GM23338 (cell line): ENCODE results near the gene M1AP. TPM values are rescaled to one million over a fixed set of nuclear protein-coding genes. Genes with fewer than 3 reads are reported as not detected.

Experiments
- ATAC-seq: fragments of 200-7000 bp; cut with Tn5 transposase; 3 replicates; pipeline ENCODE4 v1.9.1; 2020
- DNase-seq: peaks from one replicate; pipeline ENCODE4 v3.0.0-alpha.2; 2015; ENCODE audit warnings: low spot score
- H2AFZ ChIP-seq: fragments of 200-600 bp; sonication (generic); 2 replicates; pipeline ENCODE4 v1.8.0; 2016; ENCODE audit warnings: antibody characterized with exemption, mild to moderate bottlenecking, moderate library complexity
- H3F3A ChIP-seq: fragments of 200-600 bp; sonication (generic); replicated peaks from 2 replicates; pipeline ENCODE4 v1.8.0; 2017; ENCODE audit warnings: antibody characterized with exemption, mixed run types, low read depth
- H3K27ac ChIP-seq: fragments of 200-600 bp; sonication (generic); 2 replicates; pipeline ENCODE4 v1.6.1; 2016; ENCODE audit warnings: low read depth
- H3K27me3 ChIP-seq: fragments of 200-600 bp; sonication (generic); 2 replicates; pipeline ENCODE4 v1.8.0; 2016; ENCODE audit warnings: mild to moderate bottlenecking, mixed run types, moderate library complexity; ENCODE audit not compliant: insufficient read depth
- H3K36me3 ChIP-seq: fragments of 200-600 bp; sonication (generic); 2 replicates; pipeline ENCODE4 v1.8.0; 2016; ENCODE audit warnings: mild to moderate bottlenecking; ENCODE audit not compliant: insufficient read depth
- H3K4me1 ChIP-seq: fragments of 200-600 bp; sonication (generic); 2 replicates; pipeline ENCODE4 v1.8.0; 2016; ENCODE audit warnings: mild to moderate bottlenecking, moderate library complexity; ENCODE audit not compliant: insufficient read depth
- H3K4me2 ChIP-seq: fragments of 200-600 bp; sonication (generic); 2 replicates; pipeline ENCODE4 v1.7.1; 2017; ENCODE audit warnings: mixed run types
- H3K4me3 ChIP-seq: fragments of 200-600 bp; sonication (generic); 2 replicates; pipeline ENCODE4 v1.6.1; 2016; ENCODE audit warnings: mixed run types
- H3K79me2 ChIP-seq: fragments of 200-600 bp; sonication (generic); replicated peaks from 2 replicates; pipeline ENCODE4 v1.8.0; 2017; ENCODE audit warnings: mild to moderate bottlenecking; ENCODE audit not compliant: insufficient read depth
- H3K9me2 ChIP-seq: fragments of 200-600 bp; sonication (generic); 2 replicates; pipeline ENCODE4 v1.8.0; 2017; ENCODE audit not compliant: insufficient read depth
- H4K20me1 ChIP-seq: fragments of 200-600 bp; sonication (generic); replicated peaks from 2 replicates; pipeline ENCODE4 v1.8.0; 2017; ENCODE audit warnings: mild to moderate bottlenecking; ENCODE audit not compliant: insufficient read depth
- H3K27ac Mint-ChIP-seq: 2 replicates; pipeline ENCODE4 v1.8.0; 2020; ENCODE audit warnings: inconsistent platforms, mild to moderate bottlenecking, moderate library complexity, mixed read lengths
- H3K27me3 Mint-ChIP-seq: 3 replicates; pipeline ENCODE4 v1.8.0; 2022; ENCODE audit warnings: low read depth, mild to moderate bottlenecking, moderate library complexity, mixed read lengths, inconsistent platforms; ENCODE audit not compliant: insufficient read depth, poor library complexity
- H3K36me3 Mint-ChIP-seq: 3 replicates; pipeline ENCODE4 v1.8.0; 2021; ENCODE audit warnings: low read depth, mild to moderate bottlenecking, inconsistent platforms, moderate library complexity, mixed read lengths
- H3K4me1 Mint-ChIP-seq: 3 replicates; pipeline ENCODE4 v1.8.0; 2020; ENCODE audit warnings: mild to moderate bottlenecking, inconsistent platforms, mixed read lengths
- H3K4me3 Mint-ChIP-seq: 3 replicates; pipeline ENCODE4 v1.8.0; 2021; ENCODE audit warnings: moderate library complexity, mild to moderate bottlenecking, inconsistent platforms, mixed read lengths
- H3K9me3 Mint-ChIP-seq: 3 replicates; pipeline ENCODE4 v1.8.0; 2020; ENCODE audit warnings: moderate library complexity, mild to moderate bottlenecking, inconsistent platforms, mixed read lengths
- EZH2phosphoT487 ChIP-seq: fragments of 200-600 bp; sonication (generic); IDR thresholded peaks from one replicate; pipeline ENCODE4 v1.8.1; 2018; ENCODE audit warnings: antibody characterized with exemption; ENCODE audit not compliant: unreplicated experiment
- JUNB ChIP-seq: IDR thresholded peaks from one replicate; pipeline ENCODE4 v1.6.1; 2016; ENCODE audit warnings: antibody characterized with exemption; ENCODE audit not compliant: unreplicated experiment
- NANOG ChIP-seq: IDR thresholded peaks from 2 replicates; pipeline ENCODE4 v1.6.1; 2016; ENCODE audit warnings: antibody characterized with exemption, borderline replicate concordance
- STAT1 ChIP-seq: IDR thresholded peaks from one replicate; pipeline ENCODE4 v1.6.1; 2016; ENCODE audit warnings: antibody characterized with exemption; ENCODE audit not compliant: unreplicated experiment
- ZNF114 ChIP-seq: fragments of 250-450 bp; sonication (Bioruptor Pico); IDR thresholded peaks from 2 replicates; pipeline ENCODE4 v1.5.0; 2020; ENCODE audit warnings: mild to moderate bottlenecking, moderate library complexity
- ZNF331 ChIP-seq: fragments of 250-450 bp; sonication (Bioruptor Pico); IDR thresholded peaks from 2 replicates; pipeline ENCODE4 v1.5.0; 2020; ENCODE audit warnings: low read depth, mild to moderate bottlenecking, moderate library complexity
- ZNF462 ChIP-seq: fragments of 250-450 bp; sonication (Bioruptor Pico); IDR thresholded peaks from 2 replicates; pipeline ENCODE4 v1.5.0; 2020; ENCODE audit warnings: mild to moderate bottlenecking, moderate library complexity
- polyA plus RNA-seq: library from polyadenylated mRNA; unstranded; fragments of >200 nt; fragmentation: Nextera tagmentation; extraction: Ambion mirVana; gene quantifications from 2 replicates; pipeline ENCODE4 v1.2.1, GENCODE V29; 2016
- total RNA-seq: library from RNA; depleted of rRNA; stranded (reverse); fragments of >200 nt; shearing (Covaris generic); gene quantifications from 2 replicates; pipeline ENCODE4 v1.2.3, GENCODE V29; 2014
- TF ChIP-seq, protein P1 (sequence below), 2 experiments: fragments of 200-600 bp in 1 of 2; sonication (generic) in 1 of 2; conservative IDR thresholded peaks; 2 replicates each; pipeline versions ENCODE4 v1.5.1 to v1.6.1; 2016 to 2017; ENCODE audit warnings: antibody characterized with exemption in 2 of 2, low read depth in 2 of 2, mild to moderate bottlenecking in 2 of 2, moderate library complexity in 1 of 2
- TF ChIP-seq, protein P2 (sequence below): IDR thresholded peaks from one replicate; pipeline ENCODE4 v1.6.1; 2018; ENCODE audit warnings: antibody characterized with exemption; ENCODE audit not compliant: unreplicated experiment

M1AP gene
- total and polyA plus RNA-seq, 2 experiments from 2014 or later, result 5.1 to 12.1 TPM

GRCh38 chr2:74632939-74633312 lies 15.2 kb downstream of the M1AP start:
- no peaks in the 10 kb centered on the region for H3F3A ChIP-seq
- no peaks in the 10 kb centered on the region for H3K36me3 ChIP-seq
- H3K4me3 Mint-ChIP-seq, result no peak overlapping the region
- ATAC-seq, result peak; percentile 80
- H3K4me3 ChIP-seq, result no peak overlapping the region
- H3K79me2 ChIP-seq, result no peaks in the 10 kb centered on the region
- H3K4me1 ChIP-seq, result peaks cover 10% of the 10 kb centered on the region
- no peaks in the 10 kb centered on the region for H4K20me1 ChIP-seq
- no peaks in the 10 kb centered on the region for H3K27me3 ChIP-seq
- H3K27me3 Mint-ChIP-seq, result no peaks in the 10 kb centered on the region
- peak overlapping the region; percentile 3 for H3K4me2 ChIP-seq
- H3K27ac Mint-ChIP-seq, result no peak overlapping the region
- no peak overlapping the region for H2AFZ ChIP-seq
- H3K9me2 ChIP-seq, result no peaks in the 10 kb centered on the region
- H3K9me3 Mint-ChIP-seq, result no peaks in the 10 kb centered on the region
- H3K27ac ChIP-seq, result no peak overlapping the region
- no peaks in the 10 kb centered on the region for H3K36me3 Mint-ChIP-seq
- peaks cover 17% of the 10 kb centered on the region for H3K4me1 Mint-ChIP-seq
- no peak for TF ChIP-seq STAT1
- no peak for TF ChIP-seq EZH2phosphoT487
- no peak for TF ChIP-seq JUNB
- TF ChIP-seq ZNF114 (CRISPR knock-in tag), result no peak
- no peak for TF ChIP-seq ZNF331
- TF ChIP-seq, protein P1, sequence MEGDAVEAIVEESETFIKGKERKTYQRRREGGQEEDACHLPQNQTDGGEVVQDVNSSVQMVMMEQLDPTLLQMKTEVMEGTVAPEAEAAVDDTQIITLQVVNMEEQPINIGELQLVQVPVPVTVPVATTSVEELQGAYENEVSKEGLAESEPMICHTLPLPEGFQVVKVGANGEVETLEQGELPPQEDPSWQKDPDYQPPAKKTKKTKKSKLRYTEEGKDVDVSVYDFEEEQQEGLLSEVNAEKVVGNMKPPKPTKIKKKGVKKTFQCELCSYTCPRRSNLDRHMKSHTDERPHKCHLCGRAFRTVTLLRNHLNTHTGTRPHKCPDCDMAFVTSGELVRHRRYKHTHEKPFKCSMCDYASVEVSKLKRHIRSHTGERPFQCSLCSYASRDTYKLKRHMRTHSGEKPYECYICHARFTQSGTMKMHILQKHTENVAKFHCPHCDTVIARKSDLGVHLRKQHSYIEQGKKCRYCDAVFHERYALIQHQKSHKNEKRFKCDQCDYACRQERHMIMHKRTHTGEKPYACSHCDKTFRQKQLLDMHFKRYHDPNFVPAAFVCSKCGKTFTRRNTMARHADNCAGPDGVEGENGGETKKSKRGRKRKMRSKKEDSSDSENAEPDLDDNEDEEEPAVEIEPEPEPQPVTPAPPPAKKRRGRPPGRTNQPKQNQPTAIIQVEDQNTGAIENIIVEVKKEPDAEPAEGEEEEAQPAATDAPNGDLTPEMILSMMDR (conservative IDR thresholded peaks at IDR 0.05; ENCODE audit: low read depth in 2 of 2), result no peak
- no peak for TF ChIP-seq NANOG
- TF ChIP-seq, protein P2, sequence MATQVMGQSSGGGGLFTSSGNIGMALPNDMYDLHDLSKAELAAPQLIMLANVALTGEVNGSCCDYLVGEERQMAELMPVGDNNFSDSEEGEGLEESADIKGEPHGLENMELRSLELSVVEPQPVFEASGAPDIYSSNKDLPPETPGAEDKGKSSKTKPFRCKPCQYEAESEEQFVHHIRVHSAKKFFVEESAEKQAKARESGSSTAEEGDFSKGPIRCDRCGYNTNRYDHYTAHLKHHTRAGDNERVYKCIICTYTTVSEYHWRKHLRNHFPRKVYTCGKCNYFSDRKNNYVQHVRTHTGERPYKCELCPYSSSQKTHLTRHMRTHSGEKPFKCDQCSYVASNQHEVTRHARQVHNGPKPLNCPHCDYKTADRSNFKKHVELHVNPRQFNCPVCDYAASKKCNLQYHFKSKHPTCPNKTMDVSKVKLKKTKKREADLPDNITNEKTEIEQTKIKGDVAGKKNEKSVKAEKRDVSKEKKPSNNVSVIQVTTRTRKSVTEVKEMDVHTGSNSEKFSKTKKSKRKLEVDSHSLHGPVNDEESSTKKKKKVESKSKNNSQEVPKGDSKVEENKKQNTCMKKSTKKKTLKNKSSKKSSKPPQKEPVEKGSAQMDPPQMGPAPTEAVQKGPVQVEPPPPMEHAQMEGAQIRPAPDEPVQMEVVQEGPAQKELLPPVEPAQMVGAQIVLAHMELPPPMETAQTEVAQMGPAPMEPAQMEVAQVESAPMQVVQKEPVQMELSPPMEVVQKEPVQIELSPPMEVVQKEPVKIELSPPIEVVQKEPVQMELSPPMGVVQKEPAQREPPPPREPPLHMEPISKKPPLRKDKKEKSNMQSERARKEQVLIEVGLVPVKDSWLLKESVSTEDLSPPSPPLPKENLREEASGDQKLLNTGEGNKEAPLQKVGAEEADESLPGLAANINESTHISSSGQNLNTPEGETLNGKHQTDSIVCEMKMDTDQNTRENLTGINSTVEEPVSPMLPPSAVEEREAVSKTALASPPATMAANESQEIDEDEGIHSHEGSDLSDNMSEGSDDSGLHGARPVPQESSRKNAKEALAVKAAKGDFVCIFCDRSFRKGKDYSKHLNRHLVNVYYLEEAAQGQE, result no peak
- TF ChIP-seq ZNF462, result no peak
- peak; percentile 8 for DNase-seq
